Measurements from ENCODE around the gene OR2V2. TPM values are rescaled to one million over a fixed set of nuclear protein-coding genes. Genes with fewer than 3 reads are reported as not detected.
"Not testable (repeated sequence)": the region's sequence is repeated elsewhere in the genome, so short reads cannot be mapped to it uniquely, and the experiment has no call there.

The OR2V2 gene
- total RNA-seq, 2 donors from 2014 or later: not detected

- ATAC-seq: no peak
- intact Hi-C loops (cut with DNase I, micrococcal nuclease): no loop called here
Observed at GRCh38 chr5:181136361-181136955, 10.9 kb upstream of the OR2V2 start.

GRCh38 chr5:181138258-181138657, 9.1 kb upstream of the OR2V2 start:
- no peak for ATAC-seq
- intact Hi-C loops (cut with DNase I, micrococcal nuclease): no loop called here
- DNase-seq: no peak

More at GRCh38 chr5:181136361-181136955, 10.9 kb upstream of the OR2V2 start:
- no peak for DNase-seq

- intact Hi-C loops (cut with DNase I, micrococcal nuclease): no loop called here
- ATAC-seq: no peak
- DNase-seq: no peak
Observed at GRCh38 chr5:181140766-181141165, 6.6 kb upstream of the OR2V2 start.

- DNase-seq (no peak), ATAC-seq (no peak)
- intact Hi-C loops (cut with DNase I, micrococcal nuclease): no loop called here
Observed at GRCh38 chr5:181142054-181142453, 5.3 kb upstream of the OR2V2 start.

- no peak for ATAC-seq
- DNase-seq: no peak
- intact Hi-C loops (cut with DNase I, micrococcal nuclease): no loop called here
Observed at GRCh38 chr5:181145133-181145532, 2.3 kb upstream of the OR2V2 start.

GRCh38 chr5:181149355-181149754, 2.0 kb downstream of the OR2V2 start:
- intact Hi-C loops (cut with DNase I, micrococcal nuclease): no loop called here
- no peak for DNase-seq
- no peak for ATAC-seq

- intact Hi-C loops (cut with DNase I, micrococcal nuclease): loop anchor here in 1 of 2 donors (10.0 kb wide), 1 partner anchor 365 kb away; no protein-coding TSS in a partner anchor
- DNase-seq (no peak), ATAC-seq (no peak)
Observed at GRCh38 chr5:181149806-181150733, 2.7 kb downstream of the OR2V2 start.

- intact Hi-C loops (cut with DNase I, micrococcal nuclease): loop anchor here in 1 of 2 donors (10.0 kb wide), 1 partner anchor 366 kb away; no protein-coding TSS in a partner anchor
- ATAC-seq (no peak), DNase-seq (no peak)
Observed at GRCh38 chr5:181151146-181151545, 3.8 kb downstream of the OR2V2 start.

GRCh38 chr5:181152406-181152805, 5.0 kb downstream of the OR2V2 start:
- ATAC-seq (no peak), DNase-seq (no peak)
- intact Hi-C loops (cut with DNase I, micrococcal nuclease): loop anchor here in 1 of 2 donors (10.0 kb wide), 1 partner anchor 368 kb away; no protein-coding TSS in a partner anchor

GRCh38 chr5:181153814-181154213, 6.4 kb downstream of the OR2V2 start:
- DNase-seq (no peak), ATAC-seq (no peak)
- intact Hi-C loops (cut with DNase I, micrococcal nuclease): loop anchor here in 1 of 2 donors (10.0 kb wide), 1 partner anchor 369 kb away; no protein-coding TSS in a partner anchor

- intact Hi-C loops (cut with DNase I, micrococcal nuclease): loop anchor here in 1 of 2 donors (10.0 kb wide), 1 partner anchor 372 kb away; no protein-coding TSS in a partner anchor
- ATAC-seq: no peak
Observed at GRCh38 chr5:181156758-181157157, 9.4 kb downstream of the OR2V2 start.

GRCh38 chr5:181158869-181159268, 11.5 kb downstream of the OR2V2 start:
- DNase-seq (no peak), ATAC-seq (no peak)
- intact Hi-C loops (cut with DNase I, micrococcal nuclease): loop anchor here in 1 of 2 donors (10.0 kb wide), 1 partner anchor 374 kb away; no protein-coding TSS in a partner anchor

More at GRCh38 chr5:181156758-181157157, 9.4 kb downstream of the OR2V2 start:
- no peak for DNase-seq

GRCh38 chr5:181159286-181160151, 12.1 kb downstream of the OR2V2 start:
- DNase-seq: peak; percentile 76 to 92
- peak; percentile 99 for ATAC-seq
- intact Hi-C loops (cut with DNase I, micrococcal nuclease): loop anchor here in 1 of 2 donors (10.0 kb wide), 1 partner anchor 375 kb away; no protein-coding TSS in a partner anchor

- ATAC-seq: peak; percentile 28
- peak in 1 of 2 donors; percentile 41 for DNase-seq
- intact Hi-C loops (cut with DNase I, micrococcal nuclease): no loop called here
Observed at GRCh38 chr5:181160152-181160754, 12.9 kb downstream of the OR2V2 start.

GRCh38 chr5:181160755-181161533, 13.6 kb downstream of the OR2V2 start:
- intact Hi-C loops (cut with DNase I, micrococcal nuclease); ATAC-seq: not testable (repeated sequence)
- DNase-seq: peak in 1 of 2 donors; percentile 20

- ATAC-seq: no peak
- no peak for DNase-seq
- intact Hi-C loops (cut with DNase I, micrococcal nuclease): no loop called here
Observed at GRCh38 chr5:181161534-181162175, 14.3 kb downstream of the OR2V2 start.

- ATAC-seq: no peak
- intact Hi-C loops (cut with DNase I, micrococcal nuclease): no loop called here
- DNase-seq: no peak
Observed at GRCh38 chr5:181163487-181164075, 16.2 kb downstream of the OR2V2 start.

Data from left colon (tissue), 2 donors.